Measurements from ENCODE around the gene DBNL.

DNA sequence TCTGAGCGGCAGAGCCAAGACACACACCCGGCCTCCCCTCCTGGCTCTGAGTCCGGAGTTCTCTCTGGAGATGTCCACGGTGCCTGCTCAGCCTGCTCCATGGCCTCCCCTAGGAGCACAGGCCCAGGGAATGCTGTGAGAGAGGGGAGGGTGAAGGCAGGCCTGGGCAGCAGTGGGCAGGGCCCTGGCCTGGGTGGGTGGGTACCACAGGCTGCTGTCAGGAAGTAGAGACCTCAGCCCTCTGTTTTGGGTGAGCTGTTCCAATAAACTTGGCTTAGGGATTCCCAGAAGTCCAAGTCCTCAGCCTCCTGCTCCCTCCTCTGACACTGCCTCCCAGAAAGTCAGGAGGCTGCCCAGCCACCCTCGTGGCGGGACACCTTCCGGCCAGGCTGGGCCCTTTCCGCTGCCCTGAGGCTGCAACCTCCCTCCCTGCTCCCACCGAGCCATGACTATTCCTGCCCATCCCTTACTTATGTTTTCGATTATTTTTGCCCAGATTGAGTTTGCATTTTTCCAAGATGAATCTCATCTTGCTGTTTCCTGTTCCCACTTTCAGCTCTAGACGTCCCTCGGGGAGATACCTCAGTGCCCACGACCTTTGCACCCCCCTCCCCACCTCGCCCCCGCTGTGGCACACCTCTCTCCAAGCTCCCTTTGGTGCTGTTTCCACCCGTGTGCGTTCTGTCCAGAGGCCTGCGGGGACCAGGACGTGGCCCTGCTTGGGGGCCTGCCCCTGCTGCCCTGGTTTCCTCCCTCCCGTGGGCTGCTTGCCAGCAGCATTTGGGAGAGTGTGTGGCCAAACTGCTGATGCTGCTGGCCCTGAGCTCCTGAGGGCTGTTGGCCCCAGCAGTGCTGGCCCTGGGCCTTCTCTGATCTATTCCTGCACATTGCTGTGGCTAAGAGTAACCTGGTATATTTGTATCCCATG lies 43.7 kb downstream of the DBNL start:
- TF ChIP-seq RAD21 (IDR thresholded peaks at IDR 0.05; ENCODE audit: low read depth) (no peak), FOXM1 (IDR thresholded peaks at IDR 0.05; ENCODE audit: borderline replicate concordance, low read depth) (no peak), NFIC (IDR thresholded peaks at IDR 0.05) (no peak), EGR1 (IDR thresholded peaks at IDR 0.05) (no peak), YY1 (IDR thresholded peaks at IDR 0.05; ENCODE audit: low read depth) (no peak), TCF12 (IDR thresholded peaks at IDR 0.05; ENCODE audit: low read depth) (no peak), TAF1 (IDR thresholded peaks at IDR 0.05; ENCODE audit: low read depth) (no peak), CREB1 (IDR thresholded peaks at IDR 0.05; ENCODE audit: low read depth) (no peak), EP300 (IDR thresholded peaks at IDR 0.05; ENCODE audit: borderline replicate concordance) (no peak)
- TF ChIP-seq, protein P1, sequence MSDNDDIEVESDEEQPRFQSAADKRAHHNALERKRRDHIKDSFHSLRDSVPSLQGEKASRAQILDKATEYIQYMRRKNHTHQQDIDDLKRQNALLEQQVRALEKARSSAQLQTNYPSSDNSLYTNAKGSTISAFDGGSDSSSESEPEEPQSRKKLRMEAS (IDR thresholded peaks at IDR 0.05) = no peak
- TF ChIP-seq, protein P2, sequence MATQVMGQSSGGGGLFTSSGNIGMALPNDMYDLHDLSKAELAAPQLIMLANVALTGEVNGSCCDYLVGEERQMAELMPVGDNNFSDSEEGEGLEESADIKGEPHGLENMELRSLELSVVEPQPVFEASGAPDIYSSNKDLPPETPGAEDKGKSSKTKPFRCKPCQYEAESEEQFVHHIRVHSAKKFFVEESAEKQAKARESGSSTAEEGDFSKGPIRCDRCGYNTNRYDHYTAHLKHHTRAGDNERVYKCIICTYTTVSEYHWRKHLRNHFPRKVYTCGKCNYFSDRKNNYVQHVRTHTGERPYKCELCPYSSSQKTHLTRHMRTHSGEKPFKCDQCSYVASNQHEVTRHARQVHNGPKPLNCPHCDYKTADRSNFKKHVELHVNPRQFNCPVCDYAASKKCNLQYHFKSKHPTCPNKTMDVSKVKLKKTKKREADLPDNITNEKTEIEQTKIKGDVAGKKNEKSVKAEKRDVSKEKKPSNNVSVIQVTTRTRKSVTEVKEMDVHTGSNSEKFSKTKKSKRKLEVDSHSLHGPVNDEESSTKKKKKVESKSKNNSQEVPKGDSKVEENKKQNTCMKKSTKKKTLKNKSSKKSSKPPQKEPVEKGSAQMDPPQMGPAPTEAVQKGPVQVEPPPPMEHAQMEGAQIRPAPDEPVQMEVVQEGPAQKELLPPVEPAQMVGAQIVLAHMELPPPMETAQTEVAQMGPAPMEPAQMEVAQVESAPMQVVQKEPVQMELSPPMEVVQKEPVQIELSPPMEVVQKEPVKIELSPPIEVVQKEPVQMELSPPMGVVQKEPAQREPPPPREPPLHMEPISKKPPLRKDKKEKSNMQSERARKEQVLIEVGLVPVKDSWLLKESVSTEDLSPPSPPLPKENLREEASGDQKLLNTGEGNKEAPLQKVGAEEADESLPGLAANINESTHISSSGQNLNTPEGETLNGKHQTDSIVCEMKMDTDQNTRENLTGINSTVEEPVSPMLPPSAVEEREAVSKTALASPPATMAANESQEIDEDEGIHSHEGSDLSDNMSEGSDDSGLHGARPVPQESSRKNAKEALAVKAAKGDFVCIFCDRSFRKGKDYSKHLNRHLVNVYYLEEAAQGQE (IDR thresholded peaks at IDR 0.05; ENCODE audit: low read depth) = no peak

Measured in Ishikawa (cell line).